Prostate gland (tissue), 2 donors: Measurements from ENCODE around the gene SGSM2.

Experiments used
- POLR2A ChIP-seq: fragments of 450-650 bp; IDR thresholded peaks from one replicate; pipeline ENCODE4 v1.6.1; 2016; ENCODE audit warnings: antibody characterized with exemption, mild to moderate bottlenecking
- TF ChIP-seq, protein P1 (sequence below), 4 experiments: fragments of 200-600 bp in 2 of 4; fragments of 450-650 bp in 2 of 4; sonication (generic) in 2 of 4; IDR thresholded peaks; 1 replicate in 3 of 4; 2 replicates in 1 of 4; pipeline ENCODE4 v1.5.1; 2016 to 2019; ENCODE audit warnings: antibody characterized with exemption in 4 of 4, mild to moderate bottlenecking in 2 of 4, moderate library complexity in 2 of 4

GRCh38 chr17:2396568-2397246, 59.4 kb downstream of the SGSM2 start:
- TF ChIP-seq, protein P1, sequence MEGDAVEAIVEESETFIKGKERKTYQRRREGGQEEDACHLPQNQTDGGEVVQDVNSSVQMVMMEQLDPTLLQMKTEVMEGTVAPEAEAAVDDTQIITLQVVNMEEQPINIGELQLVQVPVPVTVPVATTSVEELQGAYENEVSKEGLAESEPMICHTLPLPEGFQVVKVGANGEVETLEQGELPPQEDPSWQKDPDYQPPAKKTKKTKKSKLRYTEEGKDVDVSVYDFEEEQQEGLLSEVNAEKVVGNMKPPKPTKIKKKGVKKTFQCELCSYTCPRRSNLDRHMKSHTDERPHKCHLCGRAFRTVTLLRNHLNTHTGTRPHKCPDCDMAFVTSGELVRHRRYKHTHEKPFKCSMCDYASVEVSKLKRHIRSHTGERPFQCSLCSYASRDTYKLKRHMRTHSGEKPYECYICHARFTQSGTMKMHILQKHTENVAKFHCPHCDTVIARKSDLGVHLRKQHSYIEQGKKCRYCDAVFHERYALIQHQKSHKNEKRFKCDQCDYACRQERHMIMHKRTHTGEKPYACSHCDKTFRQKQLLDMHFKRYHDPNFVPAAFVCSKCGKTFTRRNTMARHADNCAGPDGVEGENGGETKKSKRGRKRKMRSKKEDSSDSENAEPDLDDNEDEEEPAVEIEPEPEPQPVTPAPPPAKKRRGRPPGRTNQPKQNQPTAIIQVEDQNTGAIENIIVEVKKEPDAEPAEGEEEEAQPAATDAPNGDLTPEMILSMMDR (IDR thresholded peaks at IDR 0.05): no peak
- TF ChIP-seq POLR2A: peak; percentile 86
